GM18951 (cell line): ENCODE measurements around the gene TTLL8.

Experiments used
- POLR2A ChIP-seq: IDR thresholded peaks from 4 replicates; pipeline ENCODE4 v1.6.1; 2011; ENCODE audit warnings: mild to moderate bottlenecking; ENCODE audit not compliant: insufficient read length, insufficient read depth; ENCODE audit errors: extremely low read depth
- in situ Hi-C: fragments of 300-500 bp; cut with MboI; formaldehyde crosslinking; loops from one replicate; pipeline ENCODE4 v1.12.0; 2022; ENCODE audit warnings: low sequenced_read_pairs, mixed read lengths, inconsistent platforms; ENCODE audit not compliant: unreplicated experiment

The TTLL8 gene

DNA sequence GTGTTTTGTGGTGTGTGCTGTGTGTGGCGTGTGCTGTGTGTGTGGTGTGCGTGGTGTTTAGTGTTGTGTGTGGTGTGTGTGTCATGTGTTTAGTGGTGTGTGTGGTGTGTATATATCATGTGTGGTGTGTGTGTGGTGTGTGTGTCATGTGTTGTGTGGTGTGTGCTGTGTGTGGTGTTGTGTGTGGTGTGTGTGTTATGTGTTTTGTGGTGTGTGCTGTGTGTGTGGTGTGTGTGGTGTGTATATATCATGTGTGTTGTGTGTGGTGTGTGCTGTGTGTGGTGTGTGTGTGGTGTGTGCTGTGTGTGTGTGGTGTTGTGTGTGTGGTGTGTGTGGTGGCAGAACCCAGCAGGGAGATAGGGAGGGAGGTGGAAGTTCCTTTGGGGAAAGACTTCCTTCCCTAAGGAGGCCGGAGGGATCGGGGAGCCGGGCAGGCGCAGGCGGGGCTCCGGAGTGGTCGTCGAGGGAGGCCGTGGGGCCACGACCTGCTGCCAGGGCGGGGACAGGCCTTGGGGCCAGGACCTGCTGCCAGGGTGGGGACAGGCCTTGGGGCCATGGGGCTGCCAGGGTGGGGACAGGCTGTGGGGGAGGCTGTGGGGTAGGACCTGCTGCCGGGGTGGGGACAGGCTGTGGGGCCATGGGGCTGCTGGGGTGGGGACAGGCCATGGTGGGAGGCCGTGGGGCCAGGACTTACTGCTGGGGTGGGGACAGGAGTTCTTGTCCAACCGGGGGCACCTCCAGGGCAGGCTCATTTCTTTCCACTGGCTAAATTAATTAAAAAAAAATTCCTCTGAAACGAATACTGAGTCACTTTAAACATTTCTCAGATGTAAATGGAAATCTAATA, 82.3 kb downstream of the TTLL8 start:
- in situ Hi-C loops: no loop called here
- TF ChIP-seq POLR2A: no peak

DNA sequence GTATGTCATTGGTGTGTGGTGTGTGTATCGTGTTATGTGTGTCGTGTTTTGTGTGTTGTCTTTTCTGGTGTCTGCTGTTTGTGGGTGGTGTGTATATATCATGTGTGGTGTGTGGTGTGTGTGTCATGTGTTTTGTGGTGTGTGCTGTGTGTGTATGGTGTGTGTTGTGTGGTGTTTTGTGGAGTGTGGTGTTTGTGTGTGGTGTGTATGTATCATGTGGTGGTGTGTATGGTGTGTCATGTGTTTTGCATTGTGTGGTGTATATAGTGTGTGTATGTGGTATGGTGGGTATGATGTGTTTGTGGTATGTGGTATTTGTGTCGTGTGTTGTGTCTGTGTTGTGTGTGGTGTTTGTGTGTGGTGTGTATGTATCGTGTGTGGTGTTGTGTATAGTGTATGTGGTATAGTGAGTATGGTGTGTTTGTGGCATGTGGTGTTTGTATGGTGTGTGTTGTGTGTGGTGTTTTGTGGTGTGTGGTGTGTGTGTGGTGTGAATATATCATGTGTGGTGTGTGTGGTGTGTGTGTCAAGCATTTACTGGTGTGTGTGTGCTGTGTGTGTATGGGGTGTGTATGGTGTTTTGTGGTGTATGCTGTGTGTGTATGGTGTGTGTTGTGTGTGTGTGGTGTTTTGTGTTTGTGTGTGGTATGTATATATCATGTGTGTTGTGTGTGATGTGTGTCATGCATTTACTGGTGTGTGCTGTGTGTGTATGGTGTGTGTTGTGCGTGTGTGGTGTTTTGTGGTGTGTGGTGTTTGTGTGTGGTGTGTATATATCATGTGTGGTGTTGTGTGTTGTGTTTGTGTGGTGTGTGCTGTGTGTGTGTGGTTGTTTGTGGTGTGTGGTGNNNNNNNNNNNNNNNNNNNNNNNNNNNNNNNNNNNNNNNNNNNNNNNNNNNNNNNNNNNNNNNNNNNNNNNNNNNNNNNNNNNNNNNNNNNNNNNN, 84.8 kb downstream of the TTLL8 start:
- TF ChIP-seq POLR2A: no peak
- in situ Hi-C loops: no loop called here

DNA sequence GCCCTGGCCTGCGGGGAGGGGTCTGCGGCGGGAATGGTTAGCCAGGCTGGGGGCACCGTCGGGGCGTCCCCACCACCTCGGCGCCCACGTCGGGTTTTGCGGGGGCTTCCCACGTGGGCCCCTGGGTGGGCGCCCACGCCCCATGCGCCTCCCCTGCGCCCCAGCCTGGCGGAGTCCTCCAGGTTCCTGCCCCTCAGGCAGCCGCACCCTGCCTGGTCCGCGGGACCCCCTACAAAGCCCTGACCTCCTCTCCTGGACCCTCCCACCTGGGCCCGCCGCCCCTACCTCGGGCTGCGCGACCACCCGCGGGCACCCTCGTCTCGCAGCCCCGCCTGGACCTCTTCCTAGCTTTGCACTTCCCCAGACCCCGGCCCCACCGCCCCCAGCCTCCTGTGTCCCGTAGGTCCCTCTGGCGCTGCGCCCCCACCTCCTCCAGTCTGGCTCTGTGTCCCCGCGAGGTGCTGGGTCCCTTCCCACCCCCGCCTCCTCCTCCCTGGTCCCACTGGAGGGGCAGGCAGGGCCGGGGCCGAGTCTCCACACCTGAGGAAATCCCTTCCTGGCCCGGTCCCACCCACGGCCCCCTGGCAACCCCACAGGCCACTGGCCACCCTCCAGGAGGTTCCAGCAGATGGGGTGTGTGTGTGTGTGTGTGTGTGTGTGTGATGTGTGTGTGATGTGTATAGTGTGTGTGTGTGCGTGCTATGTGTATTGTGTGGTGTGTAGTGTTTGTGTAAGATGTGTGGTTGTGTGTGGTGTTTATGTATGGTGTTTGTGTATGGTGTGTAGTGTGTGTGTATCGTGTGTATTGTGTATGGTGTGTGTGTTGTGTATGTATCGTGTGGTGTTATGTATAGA, 85.7 kb downstream of the TTLL8 start:
- TF ChIP-seq POLR2A: no peak
- in situ Hi-C loops: no loop called here

DNA sequence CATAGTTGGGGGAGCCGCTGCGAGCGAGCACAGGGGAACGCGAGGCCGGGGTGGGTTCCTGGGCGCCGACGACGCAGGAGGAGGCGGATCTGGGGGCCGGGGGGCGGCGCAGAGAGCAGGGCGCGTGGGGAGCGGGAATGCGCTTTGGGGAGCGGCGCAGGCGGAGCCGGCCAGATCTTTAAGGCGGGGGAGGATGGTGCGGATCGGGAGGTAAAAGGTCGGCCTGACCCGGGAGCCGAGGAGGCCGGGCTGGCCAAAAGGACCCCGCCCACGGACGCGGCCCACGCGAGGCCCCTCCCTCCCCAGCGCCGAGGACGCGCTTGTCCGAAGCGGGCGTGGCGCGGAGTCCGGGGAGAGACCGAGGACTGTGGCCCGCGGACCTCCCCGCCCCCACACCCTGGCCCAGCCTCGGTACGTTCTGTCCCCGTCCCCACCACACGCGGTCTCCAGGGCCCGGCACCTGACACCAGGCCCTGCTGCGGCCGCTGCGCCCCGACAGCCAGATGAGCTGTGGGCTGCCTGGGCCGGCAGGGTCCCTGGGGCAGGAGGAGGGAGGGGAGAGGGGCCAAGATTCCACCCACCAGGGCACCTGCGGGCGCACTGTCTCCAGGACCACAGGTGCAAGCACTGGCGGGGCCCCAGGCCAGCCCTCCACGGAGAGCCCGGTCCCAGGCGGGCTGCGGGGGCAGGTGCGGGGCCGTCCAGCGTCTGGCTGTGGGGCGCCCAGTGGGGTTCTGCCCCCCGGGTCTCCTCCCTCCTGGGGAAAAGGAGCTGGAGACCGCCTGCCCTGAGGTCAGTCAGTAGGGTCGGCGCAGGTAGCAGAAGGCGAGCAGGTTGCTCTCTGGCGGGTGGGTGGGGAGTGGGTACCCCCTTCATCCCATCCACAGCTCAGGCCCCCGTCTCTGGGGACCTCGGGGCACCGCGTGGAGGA, 86.6 kb downstream of the TTLL8 start:
- in situ Hi-C loops: no loop called here
- peak; percentile 6 for TF ChIP-seq POLR2A

DNA sequence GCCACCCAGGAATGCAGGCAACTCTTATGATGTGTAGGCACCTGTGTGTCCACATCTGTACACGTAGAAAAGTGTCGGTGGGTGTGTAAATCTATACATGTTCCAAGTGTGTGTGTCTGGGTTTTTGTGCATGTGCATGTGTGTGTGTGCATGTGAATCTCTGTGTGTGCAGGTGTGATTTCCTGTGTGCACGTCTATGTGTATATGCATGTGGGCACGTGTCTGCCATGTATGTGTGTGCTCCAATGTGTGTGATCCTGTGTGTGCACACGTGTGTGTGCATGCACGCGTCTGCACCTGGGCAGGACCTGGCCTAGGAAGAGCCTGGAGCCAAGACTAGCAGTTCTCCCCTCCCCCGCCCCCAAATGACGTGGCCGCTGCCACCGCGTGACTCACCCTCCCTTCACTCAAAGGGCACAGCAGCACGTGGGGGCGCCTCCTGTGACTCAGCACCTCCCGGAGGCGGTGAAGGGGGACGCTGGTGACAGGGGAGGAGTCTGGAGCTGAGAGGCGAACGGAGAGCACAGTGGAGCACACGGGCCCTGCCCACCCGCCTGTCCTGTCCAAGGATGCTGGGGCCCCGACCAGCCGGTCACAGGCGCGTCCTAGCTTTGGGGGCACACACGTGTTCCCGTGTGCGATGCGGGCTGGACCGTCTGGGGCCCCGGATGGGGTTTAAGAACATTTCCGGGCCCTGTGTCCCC, 87.4 kb downstream of the TTLL8 start:
- TF ChIP-seq POLR2A: peak; percentile 75
- in situ Hi-C loops: no loop called here

DNA sequence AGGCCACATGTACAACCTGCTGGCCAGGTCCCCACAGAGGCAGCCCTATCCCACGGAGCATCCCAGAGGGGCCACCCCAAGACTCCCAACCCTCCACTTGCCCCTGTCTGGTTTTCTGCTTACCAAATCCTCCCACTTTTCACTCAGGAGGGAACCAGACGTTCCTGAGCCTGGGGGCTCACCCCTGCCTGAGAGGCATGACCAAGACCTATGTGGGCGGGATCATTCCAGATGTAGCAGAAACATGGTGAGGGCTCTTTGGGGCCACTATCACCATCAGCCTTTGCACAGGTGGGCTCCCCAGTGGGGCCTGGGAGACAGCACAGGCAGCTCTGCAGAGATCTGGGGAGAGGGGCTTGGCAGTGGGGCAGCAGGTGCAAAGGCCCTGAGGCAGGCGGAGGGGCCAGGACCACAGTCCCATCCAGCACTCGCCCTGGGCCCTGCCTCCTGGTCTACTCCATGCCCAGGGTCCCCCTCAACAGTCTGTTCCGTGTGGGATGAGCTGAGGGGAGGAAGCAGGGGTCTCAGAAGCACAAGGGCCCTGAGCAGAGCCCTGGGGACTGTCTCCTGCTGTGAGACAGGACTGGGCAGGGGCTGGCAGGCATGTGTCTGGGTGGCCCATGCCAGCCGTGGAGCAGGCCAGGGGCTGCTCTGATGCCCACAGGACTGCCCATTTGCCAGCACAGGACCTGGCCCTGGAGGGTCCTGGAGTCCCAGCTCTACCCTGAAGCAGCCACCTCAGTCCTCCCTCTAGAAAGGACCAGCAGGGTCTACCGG, 88.2 kb downstream of the TTLL8 start:
- in situ Hi-C loops: no loop called here
- TF ChIP-seq POLR2A: no peak

DNA sequence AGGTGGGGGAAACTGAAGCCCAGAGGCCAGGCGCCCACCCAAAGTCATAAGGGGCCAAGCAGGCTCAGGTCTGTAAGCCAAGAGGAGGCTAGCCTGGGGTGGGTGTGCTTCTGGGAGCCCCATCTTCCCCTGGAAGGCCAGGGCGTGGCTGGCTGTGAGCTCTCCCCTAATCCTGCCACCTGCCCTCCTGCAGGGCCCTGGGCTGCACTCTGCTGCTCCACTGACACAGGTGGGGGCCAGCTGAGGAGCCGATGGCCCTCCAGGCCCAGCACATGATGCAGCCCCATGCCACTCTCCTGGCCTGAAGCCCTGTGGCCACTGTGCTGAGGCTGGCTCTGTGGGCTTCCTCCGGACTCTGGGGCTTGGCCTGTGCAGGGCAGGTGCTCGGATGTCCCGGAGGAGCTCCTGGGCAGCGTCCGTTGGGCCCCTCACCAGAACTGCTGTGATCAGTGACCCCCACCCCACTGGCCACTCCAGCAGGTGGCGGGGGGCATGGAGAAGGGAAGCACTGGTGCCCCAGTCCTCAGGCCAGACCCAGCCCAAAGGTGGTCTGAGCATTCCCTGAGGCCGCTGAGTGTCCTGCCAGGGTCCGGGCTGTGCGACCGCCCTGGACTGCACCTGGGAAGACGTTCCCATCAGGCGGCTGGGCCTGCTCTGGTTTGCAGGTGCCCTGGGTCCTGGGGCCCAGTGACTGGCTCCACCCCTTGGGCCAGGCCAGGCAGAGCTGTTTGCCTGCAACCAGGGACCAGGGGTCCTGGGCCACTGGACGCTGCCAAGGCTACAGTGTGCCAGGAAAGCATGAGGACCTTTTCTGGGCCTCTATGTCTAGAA, 89.1 kb downstream of the TTLL8 start:
- in situ Hi-C loops: no loop called here
- TF ChIP-seq POLR2A: no peak
